Panc1 (cell line): ENCODE results near the gene POTEF.
"Not testable (repeated sequence)": the region's sequence is repeated elsewhere in the genome, so short reads cannot be mapped to it uniquely, and the experiment has no call there.

Source experiments
- CTCF ChIP-seq: fragments of 450-650 bp; IDR thresholded peaks from 2 replicates; pipeline ENCODE4 v1.5.1; 2017; ENCODE audit warnings: mild to moderate bottlenecking
- POLR2AphosphoS5 ChIP-seq: IDR thresholded peaks from 2 replicates; pipeline ENCODE4 v1.6.1; 2012; ENCODE audit warnings: mild to moderate bottlenecking, low read depth, low read length, moderate library complexity
- REST ChIP-seq, 2 experiments: IDR thresholded peaks; 2 replicates each; pipeline ENCODE4 v1.6.1; 2011 to 2012; ENCODE audit warnings: low read depth in 2 of 2, control low read depth in 1 of 2, low read length in 1 of 2, mild to moderate bottlenecking in 1 of 2, moderate library complexity in 1 of 2; ENCODE audit not compliant: insufficient read depth in 1 of 2

- not testable (repeated sequence) for TF ChIP-seq POLR2AphosphoS5; REST (IDR thresholded peaks at IDR 0.05; ENCODE audit: insufficient read depth in 1 of 2, low read depth in 2 of 2, low read length in 1 of 2); CTCF
Observed at GRCh38 chr2:130154423-130154770, 25.4 kb upstream of the POTEF start.
